ENCODE data around the gene CNGA1.

DNA sequence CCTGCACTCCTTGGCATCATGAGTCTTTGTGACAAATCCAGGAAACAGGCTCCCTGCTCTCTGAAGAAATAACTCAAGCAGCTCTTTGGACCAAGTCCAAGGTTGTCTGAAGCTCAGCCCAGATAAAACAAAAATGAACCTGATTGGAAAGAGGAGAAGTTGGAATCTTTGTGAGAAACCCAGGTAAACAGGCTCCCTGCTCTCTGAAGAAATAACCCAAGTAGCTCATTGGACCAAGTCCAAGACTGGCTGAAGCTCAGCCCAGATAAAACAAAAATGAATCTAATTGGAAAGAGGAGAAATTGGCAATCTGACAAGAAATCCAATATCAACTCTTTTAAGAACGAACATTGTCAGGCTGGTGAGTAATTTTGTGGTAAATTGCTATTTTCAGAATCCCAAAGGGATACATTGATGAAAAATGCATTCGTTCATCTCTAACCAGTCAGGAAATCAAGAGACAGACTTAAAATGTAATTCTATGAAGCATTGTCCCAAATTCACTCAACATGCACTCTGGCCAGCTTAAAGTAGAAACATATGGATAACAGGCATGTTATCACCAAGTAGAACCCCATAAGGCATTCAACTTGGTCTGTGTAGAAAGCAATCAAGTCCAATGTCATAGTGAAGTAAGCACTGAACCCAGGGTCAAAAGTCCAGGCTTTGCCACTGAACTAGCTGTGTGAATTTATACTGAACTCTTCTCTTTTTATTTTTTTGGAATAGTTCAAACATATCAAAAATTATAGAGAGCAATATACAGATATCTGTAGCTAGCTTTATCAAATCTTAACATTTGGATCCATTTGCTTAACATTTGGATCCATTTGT lies 85.3 kb downstream of the CNGA1 start:
- TF ChIP-seq, protein P1, sequence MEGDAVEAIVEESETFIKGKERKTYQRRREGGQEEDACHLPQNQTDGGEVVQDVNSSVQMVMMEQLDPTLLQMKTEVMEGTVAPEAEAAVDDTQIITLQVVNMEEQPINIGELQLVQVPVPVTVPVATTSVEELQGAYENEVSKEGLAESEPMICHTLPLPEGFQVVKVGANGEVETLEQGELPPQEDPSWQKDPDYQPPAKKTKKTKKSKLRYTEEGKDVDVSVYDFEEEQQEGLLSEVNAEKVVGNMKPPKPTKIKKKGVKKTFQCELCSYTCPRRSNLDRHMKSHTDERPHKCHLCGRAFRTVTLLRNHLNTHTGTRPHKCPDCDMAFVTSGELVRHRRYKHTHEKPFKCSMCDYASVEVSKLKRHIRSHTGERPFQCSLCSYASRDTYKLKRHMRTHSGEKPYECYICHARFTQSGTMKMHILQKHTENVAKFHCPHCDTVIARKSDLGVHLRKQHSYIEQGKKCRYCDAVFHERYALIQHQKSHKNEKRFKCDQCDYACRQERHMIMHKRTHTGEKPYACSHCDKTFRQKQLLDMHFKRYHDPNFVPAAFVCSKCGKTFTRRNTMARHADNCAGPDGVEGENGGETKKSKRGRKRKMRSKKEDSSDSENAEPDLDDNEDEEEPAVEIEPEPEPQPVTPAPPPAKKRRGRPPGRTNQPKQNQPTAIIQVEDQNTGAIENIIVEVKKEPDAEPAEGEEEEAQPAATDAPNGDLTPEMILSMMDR (IDR thresholded peaks at IDR 0.05) = no peak
- TF ChIP-seq POLR2A (IDR thresholded peaks at IDR 0.05) = no peak
- no peak for TF ChIP-seq POLR2AphosphoS5 (IDR thresholded peaks at IDR 0.05)

Measured in sigmoid colon (tissue), 4 donors.